CD4-positive, alpha-beta T cell treated with Interferon gamma for 1 hour (primary cell): ENCODE measurements around the gene EXOC3L2.
"Not testable (repeated sequence)": the region's sequence is repeated elsewhere in the genome, so short reads cannot be mapped to it uniquely, and the experiment has no call there.

Experiments
- DNase-seq: peaks from one replicate; pipeline ENCODE4 v3.0.0-alpha.2; 2020

Gene EXOC3L2

GRCh38 chr19:45245334-45245787, at the start of gene EXOC3L2:
EXOC3L2 (minus strand) TSS chr19:45245407; CDS start chr19:45239045, 6,362 bp downstream.
- no peak for DNase-seq

- no peak for DNase-seq
Measured at GRCh38 chr19:45294291-45295029, 49.3 kb upstream of the EXOC3L2 start.

GRCh38 chr19:45293682-45294081, 48.5 kb upstream of the EXOC3L2 start:
- DNase-seq, result no peak

GRCh38 chr19:45291834-45292233, 46.6 kb upstream of the EXOC3L2 start:
- DNase-seq, result no peak

- DNase-seq, result no peak
Measured at GRCh38 chr19:45290381-45290931, 45.2 kb upstream of the EXOC3L2 start.

GRCh38 chr19:45283443-45284033, 38.3 kb upstream of the EXOC3L2 start:
- peak; percentile 9 for DNase-seq

GRCh38 chr19:45280471-45280961, 35.3 kb upstream of the EXOC3L2 start:
- DNase-seq, result no peak

- no peak for DNase-seq
Measured at GRCh38 chr19:45279587-45280192, 34.5 kb upstream of the EXOC3L2 start.

- DNase-seq, result no peak
Measured at GRCh38 chr19:45278087-45278486, 32.9 kb upstream of the EXOC3L2 start.

GRCh38 chr19:45276284-45276687, 31.1 kb upstream of the EXOC3L2 start:
- DNase-seq, result no peak

GRCh38 chr19:45275370-45275971, 30.3 kb upstream of the EXOC3L2 start:
- DNase-seq, result no peak

GRCh38 chr19:45273521-45273855, 28.3 kb upstream of the EXOC3L2 start:
- DNase-seq, result no peak

- no peak for DNase-seq
Measured at GRCh38 chr19:45271735-45272108, 26.5 kb upstream of the EXOC3L2 start.

GRCh38 chr19:45271098-45271734, 26.0 kb upstream of the EXOC3L2 start:
- DNase-seq, result no peak

- not testable (repeated sequence) for DNase-seq
Measured at GRCh38 chr19:45269939-45270338, 24.7 kb upstream of the EXOC3L2 start.

GRCh38 chr19:45267296-45267695, 22.1 kb upstream of the EXOC3L2 start:
- no peak for DNase-seq

GRCh38 chr19:45265375-45265774, 20.2 kb upstream of the EXOC3L2 start:
- DNase-seq, result no peak

GRCh38 chr19:45264781-45265317, 19.6 kb upstream of the EXOC3L2 start:
- DNase-seq, result no peak

GRCh38 chr19:45263013-45263412, 17.8 kb upstream of the EXOC3L2 start:
- no peak for DNase-seq

- no peak for DNase-seq
Measured at GRCh38 chr19:45262570-45262969, 17.4 kb upstream of the EXOC3L2 start.

- no peak for DNase-seq
Measured at GRCh38 chr19:45258862-45259261, 13.7 kb upstream of the EXOC3L2 start.

GRCh38 chr19:45256836-45257235, 11.6 kb upstream of the EXOC3L2 start:
- DNase-seq, result no peak
